SK-N-SH (cell line): ENCODE measurements around the gene OR10A5. TPM values are rescaled to one million over a fixed set of nuclear protein-coding genes. Genes with fewer than 3 reads are reported as not detected.

Experiments used
- CTCF ChIA-PET: fragments of 300-600, 350-600 bp; formaldehyde crosslinking; extraction: SDS; loops from one replicate; lab custom pipeline; 2021; lab: Yijun Ruan, JAX
- POLR2A ChIA-PET: fragments of 350-600 bp; sonication (Branson Sonifier 250); formaldehyde crosslinking; extraction: SDS; loops from one replicate; lab custom pipeline; 2020; ENCODE audit warnings: antibody characterized with exemption, inconsistent platforms; lab: Yijun Ruan, JAX
- DNase-seq: peaks from one replicate; pipeline ENCODE4 v3.0.0; 2012
- H2AFZ ChIP-seq: fragments of 200-600 bp; sonication (generic); 2 replicates; pipeline ENCODE4 v1.8.1; 2016; ENCODE audit warnings: antibody characterized with exemption, mild to moderate bottlenecking, low read depth
- H3F3A ChIP-seq: fragments of 200-600 bp; sonication (generic); replicated peaks from 2 replicates; pipeline ENCODE3; 2016; ENCODE audit warnings: antibody characterized with exemption, mild to moderate bottlenecking; ENCODE audit not compliant: insufficient read depth
- H3K27ac ChIP-seq, 2 experiments: fragments of 200-500 bp in 1 of 2; fragments of 200-600 bp in 1 of 2; sonication (Bioruptor generic) in 1 of 2; sonication (generic), shearing (Covaris generic) in 1 of 2; 2 replicates each; pipeline versions ENCODE4 v1.5.1 to v1.6.1; 2014 to 2016; ENCODE audit warnings: low read depth in 2 of 2, inconsistent platforms in 1 of 2, low read length in 1 of 2, mild to moderate bottlenecking in 1 of 2, mixed read lengths in 1 of 2
- H3K27me3 ChIP-seq: fragments of 200-600 bp; sonication (generic), shearing (Covaris generic); 2 replicates; pipeline ENCODE4 v1.6.1; 2016; ENCODE audit warnings: mixed run types; ENCODE audit not compliant: insufficient read depth
- H3K36me3 ChIP-seq, 2 experiments: fragments of 200-500 bp in 1 of 2; fragments of 200-600 bp in 1 of 2; sonication (Bioruptor generic) in 1 of 2; sonication (generic) in 1 of 2; replicated peaks in 1 of 2; 2 replicates each; pipeline versions ENCODE3 to v1.5.1; 2014 to 2016; ENCODE audit warnings: low read length in 1 of 2, mild to moderate bottlenecking in 1 of 2; ENCODE audit not compliant: insufficient read depth in 2 of 2, control insufficient read depth in 1 of 2
- H3K4me1 ChIP-seq, 2 experiments: fragments of 200-500 bp in 1 of 2; fragments of 200-600 bp in 1 of 2; sonication (Bioruptor generic) in 1 of 2; sonication (generic), shearing (Covaris generic) in 1 of 2; 2 replicates each; pipeline versions ENCODE4 v1.5.1 to v1.6.1; 2014 to 2016; ENCODE audit warnings: low read depth in 1 of 2, low read length in 1 of 2, mixed run types in 1 of 2; ENCODE audit not compliant: insufficient read depth in 2 of 2, control insufficient read depth in 1 of 2
- H3K4me2 ChIP-seq: fragments of 200-600 bp; sonication (generic), shearing (Covaris generic); 2 replicates; pipeline ENCODE4 v1.6.1; 2017; ENCODE audit warnings: mixed run types
- H3K4me3 ChIP-seq, 2 experiments: fragments of 200-500 bp in 1 of 2; fragments of 200-600 bp in 1 of 2; sonication (Bioruptor generic) in 1 of 2; sonication (generic), shearing (Covaris generic) in 1 of 2; 2 replicates each; pipeline versions ENCODE4 v1.5.1 to v1.8.1; 2014 to 2016; ENCODE audit warnings: low read depth in 2 of 2, inconsistent platforms in 1 of 2, low read length in 1 of 2, mild to moderate bottlenecking in 1 of 2, mixed read lengths in 1 of 2, moderate library complexity in 1 of 2
- H3K79me2 ChIP-seq: fragments of 200-600 bp; sonication (generic); 2 replicates; pipeline ENCODE4 v1.8.1; 2017; ENCODE audit warnings: mild to moderate bottlenecking; ENCODE audit not compliant: insufficient read depth
- H3K9ac ChIP-seq: fragments of 200-600 bp; sonication (generic); 2 replicates; pipeline ENCODE4 v1.6.1; 2017; ENCODE audit warnings: mixed run types
- H3K9me2 ChIP-seq: fragments of 200-600 bp; sonication (generic); 2 replicates; pipeline ENCODE4 v1.6.1; 2017; ENCODE audit warnings: mixed run types
- H3K9me3 ChIP-seq: fragments of 200-600 bp; sonication (generic); 2 replicates; pipeline ENCODE4 v1.6.1; 2017; ENCODE audit warnings: mixed run types, mild to moderate bottlenecking, moderate library complexity
- H4K20me1 ChIP-seq: fragments of 200-600 bp; sonication (generic); 2 replicates; pipeline ENCODE4 v1.6.1; 2017; ENCODE audit warnings: mild to moderate bottlenecking, mixed run types; ENCODE audit not compliant: insufficient read depth
- CHD2 ChIP-seq: fragments of 150-350 bp; IDR thresholded peaks from 2 replicates; pipeline ENCODE4 v1.6.1; 2018; ENCODE audit warnings: low read length; ENCODE audit not compliant: partially characterized antibody
- ELF1 ChIP-seq: IDR thresholded peaks from 2 replicates; pipeline ENCODE4 v1.4.0; 2012
- EZH2phosphoT487 ChIP-seq: fragments of 200-600 bp; sonication (generic); IDR thresholded peaks from 2 replicates; pipeline ENCODE4 v1.6.1; 2017; ENCODE audit warnings: low read depth, mixed run types, mild to moderate bottlenecking, antibody characterized with exemption, moderate library complexity, borderline replicate concordance
- FOXJ3 ChIP-seq: sonication (generic); formaldehyde crosslinking; IDR thresholded peaks from 2 replicates; pipeline ENCODE4 v1.5.1; 2020; ENCODE audit warnings: mild to moderate bottlenecking, missing genetic modification reagents
- GABPA ChIP-seq: IDR thresholded peaks from 2 replicates; pipeline ENCODE4 v1.4.0; 2012; ENCODE audit warnings: low read depth, mild to moderate bottlenecking
- GATA2 ChIP-seq: sonication (generic); formaldehyde crosslinking; IDR thresholded peaks from 2 replicates; pipeline ENCODE4 v1.5.0; 2020; ENCODE audit warnings: mild to moderate bottlenecking, missing genetic modification reagents
- MEF2A ChIP-seq: IDR thresholded peaks from 2 replicates; pipeline ENCODE4 v1.4.0; 2012; ENCODE audit warnings: low read depth, borderline replicate concordance
- MXI1 ChIP-seq: IDR thresholded peaks from 2 replicates; pipeline ENCODE4 v1.6.1; 2012; ENCODE audit warnings: mild to moderate bottlenecking, low read depth, low read length, improper control_type of control experiment
- NFIC ChIP-seq: IDR thresholded peaks from 2 replicates; pipeline ENCODE4 v1.4.0; 2012; ENCODE audit warnings: borderline replicate concordance
- NRF1 ChIP-seq: IDR thresholded peaks from 2 replicates; pipeline ENCODE4 v1.6.1; 2012; ENCODE audit warnings: low read depth, mild to moderate bottlenecking, low read length
- RAD21 ChIP-seq: IDR thresholded peaks from 2 replicates; pipeline ENCODE4 v1.6.1; 2012; ENCODE audit warnings: mild to moderate bottlenecking, low read length
- RXRA ChIP-seq: IDR thresholded peaks from 2 replicates; pipeline ENCODE4 v1.4.0; 2012; ENCODE audit warnings: low read depth, mild to moderate bottlenecking, borderline replicate concordance
- SIN3A ChIP-seq: IDR thresholded peaks from 2 replicates; pipeline ENCODE4 v1.6.1; 2012; ENCODE audit warnings: low read depth, mild to moderate bottlenecking, low read length, moderate library complexity, borderline replicate concordance
- TEAD4 ChIP-seq: IDR thresholded peaks from 2 replicates; pipeline ENCODE4 v1.4.0; 2012; ENCODE audit warnings: mild to moderate bottlenecking, borderline replicate concordance; ENCODE audit not compliant: insufficient read depth
- YY1 ChIP-seq: IDR thresholded peaks from 2 replicates; pipeline ENCODE4 v1.4.0; 2012; ENCODE audit warnings: low read depth, mild to moderate bottlenecking
- WGBS: methylation state at CpG from one replicate; pipeline ENCODE4 v1.1.6; 2017; ENCODE audit warnings: low lambda C conversion rate; 5-methylcytosine and 5-hydroxymethylcytosine counted together
- polyA plus RNA-seq, 3 experiments: library from polyadenylated mRNA; depleted of rRNA; stranded (reverse); fragments of >200 nt; gene quantifications; 2 replicates each; pipeline ENCODE4 v1.2.3, GENCODE V29; 2012
- TF ChIP-seq, protein P1 (sequence below): fragments of 150-350 bp; IDR thresholded peaks from 2 replicates; pipeline ENCODE4 v1.6.1; 2017; ENCODE audit warnings: antibody characterized with exemption, low read length, low read depth, borderline replicate concordance
- TF ChIP-seq, protein P2 (sequence below): fragments of 150-350 bp; IDR thresholded peaks from 2 replicates; pipeline ENCODE4 v1.6.1; 2016; ENCODE audit warnings: mild to moderate bottlenecking, low read depth, low read length
- TF ChIP-seq, protein P3 (sequence below): IDR thresholded peaks from 2 replicates; pipeline ENCODE4 v1.4.0; 2012; ENCODE audit warnings: low read depth

Gene OR10A5
- polyA plus RNA-seq, 1 of the 3 experiments (the other 2 are of a cell fraction): not detected

DNA sequence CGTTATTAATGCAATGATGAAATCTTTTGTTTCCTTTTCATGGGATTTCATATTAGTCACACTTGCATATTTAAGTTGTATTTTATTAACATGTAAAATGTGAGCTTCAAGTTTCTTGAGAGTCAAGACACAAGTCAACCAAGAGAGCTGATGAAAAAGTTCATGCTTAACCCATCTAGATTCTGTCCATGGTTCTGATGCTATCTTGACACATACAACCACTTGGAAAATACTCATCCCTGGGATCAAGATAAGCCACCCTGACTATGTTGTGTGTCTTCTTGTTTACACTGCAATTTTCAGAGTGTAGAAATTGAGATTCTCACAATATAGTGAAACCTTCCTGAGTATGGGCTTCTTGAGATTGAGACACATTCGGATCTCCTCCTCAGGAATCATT lies 30.3 kb downstream of the OR10A5 start:
- H4K20me1 ChIP-seq: no peaks in the 10 kb centered on the region
- H3K79me2 ChIP-seq: no peaks in the 10 kb centered on the region
- POLR2A ChIA-PET: no interaction called here
- no peaks in the 10 kb centered on the region for H3K36me3 ChIP-seq
- no peak overlapping the region for H3K4me2 ChIP-seq
- H2AFZ ChIP-seq: no peak overlapping the region
- H3K4me3 ChIP-seq: no peak overlapping the region
- no peaks in the 10 kb centered on the region for H3F3A ChIP-seq
- 0% methylated on average over 2 of the region's 2 CpGs for WGBS
- H3K4me1 ChIP-seq: no peaks in the 10 kb centered on the region
- H3K27ac ChIP-seq: no peak overlapping the region
- no peaks in the 10 kb centered on the region for H3K9me2 ChIP-seq
- no peak for DNase-seq
- H3K27me3 ChIP-seq: no peaks in the 10 kb centered on the region
- CTCF ChIA-PET: no interaction called here
- TF ChIP-seq RXRA (no peak), NRF1 (no peak), EZH2phosphoT487 (no peak), RAD21 (no peak), GATA2 (CRISPR knock-in tag) (no peak), GABPA (no peak), MEF2A (no peak), TEAD4 (no peak), NFIC (no peak), YY1 (no peak), FOXJ3 (CRISPR knock-in tag) (no peak)
- TF ChIP-seq, protein P1, sequence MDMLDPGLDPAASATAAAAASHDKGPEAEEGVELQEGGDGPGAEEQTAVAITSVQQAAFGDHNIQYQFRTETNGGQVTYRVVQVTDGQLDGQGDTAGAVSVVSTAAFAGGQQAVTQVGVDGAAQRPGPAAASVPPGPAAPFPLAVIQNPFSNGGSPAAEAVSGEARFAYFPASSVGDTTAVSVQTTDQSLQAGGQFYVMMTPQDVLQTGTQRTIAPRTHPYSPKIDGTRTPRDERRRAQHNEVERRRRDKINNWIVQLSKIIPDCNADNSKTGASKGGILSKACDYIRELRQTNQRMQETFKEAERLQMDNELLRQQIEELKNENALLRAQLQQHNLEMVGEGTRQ: no peak
- TF ChIP-seq, protein P2, sequence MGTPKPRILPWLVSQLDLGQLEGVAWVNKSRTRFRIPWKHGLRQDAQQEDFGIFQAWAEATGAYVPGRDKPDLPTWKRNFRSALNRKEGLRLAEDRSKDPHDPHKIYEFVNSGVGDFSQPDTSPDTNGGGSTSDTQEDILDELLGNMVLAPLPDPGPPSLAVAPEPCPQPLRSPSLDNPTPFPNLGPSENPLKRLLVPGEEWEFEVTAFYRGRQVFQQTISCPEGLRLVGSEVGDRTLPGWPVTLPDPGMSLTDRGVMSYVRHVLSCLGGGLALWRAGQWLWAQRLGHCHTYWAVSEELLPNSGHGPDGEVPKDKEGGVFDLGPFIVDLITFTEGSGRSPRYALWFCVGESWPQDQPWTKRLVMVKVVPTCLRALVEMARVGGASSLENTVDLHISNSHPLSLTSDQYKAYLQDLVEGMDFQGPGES: no peak
- H3K9me3 ChIP-seq: no peaks in the 10 kb centered on the region
- no peak overlapping the region for H3K9ac ChIP-seq

DNA sequence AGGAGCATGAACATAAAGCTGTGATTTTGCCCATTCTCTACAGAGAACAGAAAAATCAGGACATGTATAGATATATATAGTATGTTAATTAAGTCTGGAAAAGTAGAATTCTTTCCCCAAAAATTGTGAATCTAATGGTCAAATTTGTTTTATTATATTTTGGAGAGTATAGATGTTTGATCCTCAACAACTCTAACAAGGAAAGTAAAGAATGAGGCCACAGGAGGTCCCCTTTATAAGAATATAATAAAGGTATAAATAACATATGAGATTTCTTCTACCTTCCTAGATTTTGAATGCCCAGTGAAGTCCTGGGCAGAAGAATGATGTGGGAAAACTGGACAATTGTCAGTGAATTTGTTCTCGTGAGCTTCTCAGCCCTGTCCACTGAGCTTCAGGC lies 30.8 kb downstream of the OR10A5 start, which contains the start of gene OR10A4:
TSS of gene OR10A4 (plus strand) at position 301 of the 400 bp plus-strand sequence. CDS start at position 324, 23 bp downstream.
- no peaks in the 10 kb centered on the region for H3K79me2 ChIP-seq
- H3K36me3 ChIP-seq: no peaks in the 10 kb centered on the region
- no peak within 1 kb of the TSS for H2AFZ ChIP-seq
- H3K4me2 ChIP-seq: no peak within 1 kb of the TSS
- ChIA-PET CTCF (no interaction called here), POLR2A (no interaction called here)
- H3K9ac ChIP-seq: no peak within 1 kb of the TSS
- no peaks in the 10 kb centered on the region for H3K27me3 ChIP-seq
- no peak within 1 kb of the TSS for H3K27ac ChIP-seq
- WGBS: 0% methylated on average over 1 of the region's 1 CpG
- no peaks in the 10 kb centered on the region for H3F3A ChIP-seq
- H3K9me3 ChIP-seq: no peaks in the 10 kb centered on the region
- H3K4me3 ChIP-seq: no peak within 1 kb of the TSS
- DNase-seq: no peak
- H3K9me2 ChIP-seq: no peaks in the 10 kb centered on the region
- TF ChIP-seq MXI1 (no peak), RAD21 (no peak), RXRA (no peak), MEF2A (no peak), FOXJ3 (CRISPR knock-in tag) (no peak), SIN3A (no peak), CHD2 (no peak), ELF1 (no peak), EZH2phosphoT487 (no peak), YY1 (no peak)
- TF ChIP-seq, protein P3, sequence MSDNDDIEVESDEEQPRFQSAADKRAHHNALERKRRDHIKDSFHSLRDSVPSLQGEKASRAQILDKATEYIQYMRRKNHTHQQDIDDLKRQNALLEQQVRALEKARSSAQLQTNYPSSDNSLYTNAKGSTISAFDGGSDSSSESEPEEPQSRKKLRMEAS: no peak
- TF ChIP-seq, protein P2: no peak
- no peaks in the 10 kb centered on the region for H4K20me1 ChIP-seq
- H3K4me1 ChIP-seq: no peaks in the 10 kb centered on the region
